Stomach smooth muscle (tissue), 2 donors: ENCODE results near the gene SYNPO2.

Source experiments
- H3K27ac ChIP-seq: one replicate; pipeline ENCODE4 v1.7.0; 2013; ENCODE audit warnings: mild to moderate bottlenecking, low read length, inconsistent platforms
- H3K27me3 ChIP-seq, 2 donors: one replicate each; pipeline ENCODE4 v1.7.0; 2013; ENCODE audit warnings: low read length in 2 of 2; ENCODE audit not compliant: insufficient read depth in 2 of 2, control insufficient read depth in 1 of 2
- H3K36me3 ChIP-seq, 2 donors: one replicate each; pipeline ENCODE4 v1.7.0; 2013; ENCODE audit warnings: low read length in 2 of 2; ENCODE audit not compliant: control insufficient read depth in 2 of 2, insufficient read depth in 2 of 2
- H3K4me1 ChIP-seq: one replicate; pipeline ENCODE4 v1.7.0; 2013; ENCODE audit warnings: low read length; ENCODE audit not compliant: control insufficient read depth, insufficient read depth
- H3K4me3 ChIP-seq, 2 donors: one replicate each; pipeline ENCODE4 v1.7.0; 2013; ENCODE audit warnings: low read length in 2 of 2
- H3K9ac ChIP-seq, 2 donors: one replicate each; pipeline ENCODE4 v1.7.0; 2013; ENCODE audit warnings: low read length in 2 of 2, mild to moderate bottlenecking in 1 of 2
- H3K9me3 ChIP-seq, 2 donors: one replicate each; pipeline ENCODE4 v1.7.0; 2013; ENCODE audit warnings: low read length in 2 of 2; ENCODE audit not compliant: control insufficient read depth in 2 of 2
- donor health status: healthy.
- donor health status: Pancreatic carcinoma.

The SYNPO2 gene

GRCh38 chr4:118881512-118882146 is 7.0 kb upstream of the SYNPO2 start:
- no peaks in the 10 kb centered on the region for H3K9me3 ChIP-seq
- no peaks in the 10 kb centered on the region for H3K36me3 ChIP-seq
- no peak overlapping the region for H3K27ac ChIP-seq
- no peaks in the 10 kb centered on the region for H3K27me3 ChIP-seq
- H3K4me1 ChIP-seq, result no peaks in the 10 kb centered on the region
- H3K4me3 ChIP-seq, result no peak overlapping the region
- no peak overlapping the region for H3K9ac ChIP-seq

GRCh38 chr4:118883861-118884260 is 4.8 kb upstream of the SYNPO2 start:
- Histone ChIP-seq H3K27ac (no peak overlapping the region), H3K9ac (no peak overlapping the region), H3K4me1 (no peaks in the 10 kb centered on the region), H3K9me3 (no peaks in the 10 kb centered on the region), H3K4me3 (no peak overlapping the region), H3K27me3 (no peaks in the 10 kb centered on the region), H3K36me3 (no peaks in the 10 kb centered on the region)

GRCh38 chr4:118884716-118885115 is 3.9 kb upstream of the SYNPO2 start:
- Histone ChIP-seq H3K27ac (no peak overlapping the region), H3K4me3 (no peak overlapping the region), H3K36me3 (no peaks in the 10 kb centered on the region), H3K4me1 (no peaks in the 10 kb centered on the region), H3K9ac (no peak overlapping the region), H3K9me3 (no peaks in the 10 kb centered on the region), H3K27me3 (no peaks in the 10 kb centered on the region)

- Histone ChIP-seq H3K4me1 (no peaks in the 10 kb centered on the region), H3K27ac (peak overlapping the region; percentile 86), H3K36me3 (no peaks in the 10 kb centered on the region), H3K9me3 (no peaks in the 10 kb centered on the region), H3K27me3 (no peaks in the 10 kb centered on the region), H3K4me3 (peak overlapping the region; percentile 89 to 95), H3K9ac (peak overlapping the region; percentile 78 to 86)
Observed at GRCh38 chr4:118889312-118889691, 648 bp downstream of the SYNPO2 start.

- Histone ChIP-seq H3K9ac (peak overlapping the region; percentile 30 to 45), H3K4me1 (peaks cover 11% of the 10 kb centered on the region), H3K4me3 (peak overlapping the region; percentile 47 to 54), H3K36me3 (no peaks in the 10 kb centered on the region), H3K27ac (peak overlapping the region; percentile 69), H3K27me3 (no peaks in the 10 kb centered on the region), H3K9me3 (no peaks in the 10 kb centered on the region)
Observed at GRCh38 chr4:118894034-118894433, 5.4 kb downstream of the SYNPO2 start.

GRCh38 chr4:118898221-118898620 is 9.6 kb downstream of the SYNPO2 start:
- H3K9ac ChIP-seq, result peak overlapping the region in 1 of 2 donors; percentile 36
- no peaks in the 10 kb centered on the region for H3K27me3 ChIP-seq
- peak overlapping the region; percentile 45 to 54 for H3K4me3 ChIP-seq
- peak overlapping the region; percentile 66 for H3K27ac ChIP-seq
- peaks cover 15% of the 10 kb centered on the region for H3K4me1 ChIP-seq
- no peaks in the 10 kb centered on the region for H3K36me3 ChIP-seq
- H3K9me3 ChIP-seq, result no peaks in the 10 kb centered on the region

- Histone ChIP-seq H3K36me3 (no peaks in the 10 kb centered on the region), H3K27ac (peak overlapping the region; percentile 66), H3K9me3 (no peaks in the 10 kb centered on the region), H3K9ac (peak overlapping the region in 1 of 2 donors; percentile 36), H3K27me3 (no peaks in the 10 kb centered on the region), H3K4me1 (peaks cover 15% of the 10 kb centered on the region), H3K4me3 (peak overlapping the region; percentile 45 to 54)
Observed at GRCh38 chr4:118898684-118899138, 10.1 kb downstream of the SYNPO2 start.

- peaks cover 0 to 2% of the 10 kb centered on the region in 2 donors for H3K36me3 ChIP-seq
- no peaks in the 10 kb centered on the region for H3K27me3 ChIP-seq
- H3K9me3 ChIP-seq, result no peaks in the 10 kb centered on the region
- H3K4me3 ChIP-seq, result peak overlapping the region in 1 of 2 donors; percentile 56
- peaks cover 28% of the 10 kb centered on the region for H3K4me1 ChIP-seq
- peak overlapping the region in 1 of 2 donors; percentile 23 for H3K9ac ChIP-seq
- peak overlapping the region; percentile 42 for H3K27ac ChIP-seq
Observed at GRCh38 chr4:118904418-118904817, 15.8 kb downstream of the SYNPO2 start.

GRCh38 chr4:118904935-118905334 is 16.3 kb downstream of the SYNPO2 start:
- peak overlapping the region in 1 of 2 donors; percentile 56 for H3K4me3 ChIP-seq
- H3K4me1 ChIP-seq, result peaks cover 33% of the 10 kb centered on the region
- peak overlapping the region; percentile 42 for H3K27ac ChIP-seq
- peaks cover 0 to 2% of the 10 kb centered on the region in 2 donors for H3K36me3 ChIP-seq
- no peaks in the 10 kb centered on the region for H3K9me3 ChIP-seq
- peak overlapping the region in 1 of 2 donors; percentile 23 for H3K9ac ChIP-seq
- no peaks in the 10 kb centered on the region for H3K27me3 ChIP-seq

- Histone ChIP-seq H3K27me3 (no peaks in the 10 kb centered on the region), H3K9ac (no peak overlapping the region), H3K4me1 (peaks cover 36% of the 10 kb centered on the region), H3K4me3 (peak overlapping the region in 1 of 2 donors; percentile 56), H3K27ac (peak overlapping the region; percentile 42), H3K36me3 (peaks cover 0 to 2% of the 10 kb centered on the region in 2 donors), H3K9me3 (no peaks in the 10 kb centered on the region)
Observed at GRCh38 chr4:118905566-118905965, 16.9 kb downstream of the SYNPO2 start.
